ENCODE results near the gene MUL1. TPM values are rescaled to one million over a fixed set of nuclear protein-coding genes. Genes with fewer than 3 reads are reported as not detected.

The MUL1 gene
- total RNA-seq, 1 donor from 2014 or later = 34.7 TPM

DNA sequence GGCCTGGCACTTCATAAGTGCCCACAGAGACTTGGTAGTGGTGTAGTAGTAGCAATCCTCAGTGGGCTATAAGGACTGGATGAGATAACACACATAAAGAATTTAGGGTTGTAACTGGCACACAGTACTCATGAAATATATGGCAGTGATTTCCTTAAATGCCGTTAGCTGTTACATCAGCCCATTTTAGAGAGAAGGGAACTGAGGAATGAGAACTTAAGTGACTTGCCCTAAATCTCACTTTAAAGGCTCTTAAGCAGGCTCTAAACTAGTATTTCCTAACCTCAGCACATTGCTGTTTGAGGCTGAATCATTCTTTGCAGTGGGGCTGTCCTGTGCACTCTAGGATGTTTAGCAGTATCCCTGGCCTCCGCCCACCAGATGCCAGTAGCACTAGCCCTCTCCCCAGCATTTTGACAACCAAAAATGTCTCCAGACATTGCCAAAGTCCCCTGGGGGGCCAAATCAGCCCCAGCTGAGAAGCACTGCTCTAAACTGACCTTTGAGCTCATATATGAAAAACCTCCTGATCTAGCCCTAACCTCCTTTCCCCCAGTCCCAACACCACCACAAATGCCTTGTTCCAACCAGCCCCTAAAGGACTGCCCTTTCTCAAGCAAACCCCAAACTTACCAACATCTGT lies 33.5 kb downstream of the MUL1 start:
- intact Hi-C loops (cut with DNase I) = no loop called here
- H3K4me1 ChIP-seq = no peaks in the 10 kb centered on the region
- no peaks in the 10 kb centered on the region for H3K36me3 ChIP-seq
- H3K4me3 ChIP-seq = no peak overlapping the region
- no peak for DNase-seq (ENCODE audit: low spot score in 2 of 2)
- TF ChIP-seq, protein P1, sequence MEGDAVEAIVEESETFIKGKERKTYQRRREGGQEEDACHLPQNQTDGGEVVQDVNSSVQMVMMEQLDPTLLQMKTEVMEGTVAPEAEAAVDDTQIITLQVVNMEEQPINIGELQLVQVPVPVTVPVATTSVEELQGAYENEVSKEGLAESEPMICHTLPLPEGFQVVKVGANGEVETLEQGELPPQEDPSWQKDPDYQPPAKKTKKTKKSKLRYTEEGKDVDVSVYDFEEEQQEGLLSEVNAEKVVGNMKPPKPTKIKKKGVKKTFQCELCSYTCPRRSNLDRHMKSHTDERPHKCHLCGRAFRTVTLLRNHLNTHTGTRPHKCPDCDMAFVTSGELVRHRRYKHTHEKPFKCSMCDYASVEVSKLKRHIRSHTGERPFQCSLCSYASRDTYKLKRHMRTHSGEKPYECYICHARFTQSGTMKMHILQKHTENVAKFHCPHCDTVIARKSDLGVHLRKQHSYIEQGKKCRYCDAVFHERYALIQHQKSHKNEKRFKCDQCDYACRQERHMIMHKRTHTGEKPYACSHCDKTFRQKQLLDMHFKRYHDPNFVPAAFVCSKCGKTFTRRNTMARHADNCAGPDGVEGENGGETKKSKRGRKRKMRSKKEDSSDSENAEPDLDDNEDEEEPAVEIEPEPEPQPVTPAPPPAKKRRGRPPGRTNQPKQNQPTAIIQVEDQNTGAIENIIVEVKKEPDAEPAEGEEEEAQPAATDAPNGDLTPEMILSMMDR (IDR thresholded peaks at IDR 0.05) = no peak
- no peak overlapping the region for H3K27ac ChIP-seq
- H3K9me3 ChIP-seq = no peaks in the 10 kb centered on the region
- peaks cover 15% of the 10 kb centered on the region for H3K27me3 ChIP-seq

DNA sequence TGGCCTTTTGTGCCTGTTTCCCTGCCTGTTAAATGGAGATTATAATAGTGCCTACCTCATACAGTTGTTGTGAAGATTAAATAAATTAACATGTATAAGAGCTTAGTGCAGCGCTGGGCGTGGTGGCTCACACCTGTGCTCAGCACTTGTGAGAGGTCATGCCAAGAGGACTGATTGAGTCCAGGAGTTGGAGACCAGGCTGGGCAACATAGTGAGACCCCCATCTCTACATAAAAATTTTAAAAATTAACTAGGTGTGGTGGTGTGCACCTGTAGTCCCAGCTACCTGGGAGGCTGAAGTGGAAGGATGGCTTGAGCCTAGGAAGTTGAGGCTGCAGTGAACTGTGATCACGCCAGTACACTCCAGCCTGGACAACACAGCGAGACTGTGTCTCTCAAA lies 34.1 kb downstream of the MUL1 start:
- no peak for DNase-seq (ENCODE audit: low spot score in 2 of 2)
- Histone ChIP-seq H3K27me3 (peaks cover 15% of the 10 kb centered on the region), H3K36me3 (no peaks in the 10 kb centered on the region), H3K9me3 (no peaks in the 10 kb centered on the region), H3K4me1 (no peaks in the 10 kb centered on the region), H3K27ac (no peak overlapping the region), H3K4me3 (no peak overlapping the region)
- intact Hi-C loops (cut with DNase I) = no loop called here
- TF ChIP-seq, protein P1 (IDR thresholded peaks at IDR 0.05) = no peak

DNA sequence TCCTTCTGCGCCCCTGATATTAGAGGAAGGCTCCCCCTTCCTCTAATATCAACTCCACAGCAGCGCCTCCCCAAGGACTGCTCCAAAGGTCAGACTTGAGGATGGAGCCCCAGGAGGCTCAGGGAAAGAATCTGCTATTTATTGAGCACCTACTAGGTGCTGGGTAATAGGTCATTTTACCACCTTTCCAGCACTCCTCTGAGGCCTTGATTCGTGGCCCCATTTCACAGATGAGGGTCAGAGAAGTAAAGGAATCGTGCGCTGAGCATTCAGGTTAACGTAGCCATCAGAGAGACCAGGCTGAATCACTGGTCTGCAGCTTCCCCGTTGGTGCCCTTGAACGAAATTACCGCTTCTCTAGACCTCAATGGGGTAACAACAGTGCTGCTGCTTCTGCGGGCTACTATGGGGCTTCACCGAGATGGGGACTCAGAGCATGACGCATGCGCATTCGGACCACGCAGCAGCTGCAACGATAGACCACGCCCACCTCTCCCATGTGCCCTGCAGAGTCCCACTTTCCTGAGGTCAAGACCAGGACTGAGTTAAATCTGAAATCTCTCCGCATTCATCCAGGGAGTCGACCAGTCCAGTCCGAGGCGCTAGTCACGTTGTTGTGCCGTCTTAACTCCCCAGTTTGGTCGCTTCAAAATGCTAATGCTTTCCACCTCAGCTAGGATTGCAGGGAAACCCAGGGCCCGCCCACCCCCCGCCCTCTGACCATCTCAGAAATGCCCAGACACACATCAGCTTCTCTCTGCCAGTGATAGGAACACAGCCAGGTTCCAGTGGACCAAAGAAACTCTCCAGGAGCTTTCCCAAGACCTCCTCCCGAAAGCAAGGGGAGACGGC lies 34.9 kb downstream of the MUL1 start:
- Histone ChIP-seq H3K27me3 (peaks cover 15% of the 10 kb centered on the region), H3K4me3 (no peak overlapping the region), H3K9me3 (no peaks in the 10 kb centered on the region), H3K36me3 (no peaks in the 10 kb centered on the region), H3K4me1 (no peaks in the 10 kb centered on the region), H3K27ac (no peak overlapping the region)
- TF ChIP-seq, protein P1 (IDR thresholded peaks at IDR 0.05) = no peak
- intact Hi-C loops (cut with DNase I) = no loop called here
- no peak for DNase-seq (ENCODE audit: low spot score in 2 of 2)

DNA sequence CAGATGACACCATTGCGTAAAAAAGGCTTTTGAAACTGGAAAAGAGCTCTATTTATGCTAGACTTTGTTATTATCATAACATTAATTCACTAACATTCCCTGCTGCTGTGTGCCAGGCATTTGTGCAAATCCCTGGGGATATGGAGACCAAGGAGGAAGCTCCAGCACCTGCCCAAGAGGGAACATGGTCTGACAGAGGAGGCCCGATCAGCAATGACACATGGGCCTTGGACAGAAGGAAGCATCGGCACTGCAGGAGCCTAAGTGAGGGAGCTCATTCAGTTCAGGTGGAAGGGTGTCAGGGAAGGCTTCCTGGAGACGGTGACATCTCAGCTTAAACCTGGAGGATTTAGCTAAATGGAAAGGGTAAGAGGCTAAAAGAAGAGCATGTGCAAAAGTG lies 35.8 kb downstream of the MUL1 start:
- no peak for DNase-seq (ENCODE audit: low spot score in 2 of 2)
- Histone ChIP-seq H3K9me3 (no peaks in the 10 kb centered on the region), H3K27me3 (peaks cover 8% of the 10 kb centered on the region), H3K4me1 (no peaks in the 10 kb centered on the region), H3K27ac (no peak overlapping the region), H3K4me3 (no peak overlapping the region), H3K36me3 (no peaks in the 10 kb centered on the region)
- TF ChIP-seq, protein P1 (IDR thresholded peaks at IDR 0.05) = no peak
- intact Hi-C loops (cut with DNase I) = no loop called here

DNA sequence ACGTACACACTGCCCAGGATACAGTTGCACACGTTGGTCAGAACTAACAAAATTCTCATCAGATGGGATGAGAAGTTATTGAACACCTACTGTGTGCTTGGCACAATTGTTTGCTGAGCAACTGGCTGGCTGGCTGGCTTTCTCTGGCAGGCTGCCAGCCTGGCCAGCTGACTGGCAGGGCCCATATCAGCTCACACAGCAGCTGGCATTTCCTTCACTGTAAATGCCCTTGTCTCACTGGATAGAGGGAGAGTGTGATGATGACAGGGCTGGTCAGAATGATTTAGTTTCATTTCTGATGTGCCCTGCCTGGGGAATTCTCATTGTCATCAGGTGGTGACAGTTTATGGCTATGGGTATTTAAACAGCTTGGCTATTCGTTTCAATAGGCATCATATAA lies 37.8 kb downstream of the MUL1 start:
- intact Hi-C loops (cut with DNase I) = no loop called here
- no peaks in the 10 kb centered on the region for H3K4me1 ChIP-seq
- TF ChIP-seq, protein P1 (IDR thresholded peaks at IDR 0.05) = no peak
- H3K9me3 ChIP-seq = no peaks in the 10 kb centered on the region
- no peaks in the 10 kb centered on the region for H3K27me3 ChIP-seq
- no peak for DNase-seq (ENCODE audit: low spot score in 2 of 2)
- no peak overlapping the region for H3K4me3 ChIP-seq
- no peak overlapping the region for H3K27ac ChIP-seq
- no peaks in the 10 kb centered on the region for H3K36me3 ChIP-seq

Data from ascending aorta (tissue), 2 donors.